ENCODE measurements around the gene NIPAL3.

- TF ChIP-seq CTCF (IDR thresholded peaks at IDR 0.05) (no peak), POLR2AphosphoS5 (IDR thresholded peaks at IDR 0.05) (no peak), POLR2A (IDR thresholded peaks at IDR 0.05) (no peak), EP300 (IDR thresholded peaks at IDR 0.05; ENCODE audit: low read depth) (no peak)
Measured at GRCh38 chr1:24517898-24518297, 102.3 kb downstream of the NIPAL3 start.
